ENCODE measurements around the gene UBE2F.

Gene UBE2F

GRCh38 chr2:238082151-238082550 is 115.3 kb downstream of the UBE2F start:
- DNase-seq: peak in 1 of 2 experiments; percentile 7

DNA sequence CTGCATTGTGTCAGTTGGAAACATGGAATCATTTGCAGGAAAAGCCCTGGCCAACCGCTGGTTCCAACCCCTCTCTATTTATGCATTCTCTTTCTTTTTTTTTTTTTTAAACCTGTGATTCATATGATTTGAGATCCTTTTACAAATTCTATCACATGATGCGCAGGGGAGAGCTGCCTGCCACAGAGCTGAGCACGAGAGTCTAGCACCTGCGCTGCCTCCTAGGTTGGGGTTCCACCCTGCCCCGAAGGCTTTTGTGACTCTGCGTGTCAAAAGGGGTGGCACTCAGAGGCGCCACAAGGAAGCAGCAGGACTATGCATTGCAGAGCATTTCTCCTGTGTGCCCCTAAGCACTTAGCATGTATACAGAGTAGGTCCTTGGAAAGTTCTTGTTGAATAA is 116.0 kb downstream of the UBE2F start:
- DNase-seq: no peak

DNA sequence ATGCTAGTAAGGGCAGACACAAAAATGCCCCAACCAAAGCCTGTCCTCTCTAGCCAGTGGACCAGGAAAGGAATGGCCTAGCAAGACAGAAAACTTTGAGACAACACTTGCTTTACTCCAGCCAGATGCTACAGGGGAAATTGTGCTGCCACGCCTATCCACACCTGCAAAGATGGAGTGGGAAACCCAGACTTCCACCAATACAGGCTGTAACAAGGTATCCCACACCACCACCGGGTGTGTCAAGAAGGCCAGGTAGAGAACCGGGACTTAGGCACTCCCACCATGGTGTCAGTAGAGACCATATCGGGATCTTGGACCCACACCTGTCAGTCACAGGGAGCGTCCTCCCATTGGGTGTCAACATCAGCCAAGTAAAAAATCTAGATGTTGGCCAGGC is 117.1 kb downstream of the UBE2F start:
- peak; percentile 0 to 8 for DNase-seq

DNA sequence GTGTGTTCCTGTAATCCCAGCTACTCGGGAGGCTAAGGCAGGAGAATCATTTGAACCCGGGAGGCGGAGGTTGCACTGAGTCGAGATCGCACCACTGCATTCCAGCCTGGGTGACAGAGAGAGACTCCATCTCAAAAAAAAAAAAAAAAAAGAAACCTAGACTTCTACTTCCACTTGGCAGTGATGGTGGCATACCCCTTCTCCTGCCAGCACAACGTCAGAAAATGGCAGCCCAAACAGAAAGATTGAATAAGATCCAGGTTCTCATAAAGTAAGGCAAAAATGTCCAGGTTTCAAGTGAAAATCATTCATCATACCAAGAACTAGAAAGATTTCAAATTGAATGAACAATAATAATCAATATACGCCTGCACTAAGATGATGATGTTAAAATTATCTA is 117.9 kb downstream of the UBE2F start:
- no peak for DNase-seq

DNA sequence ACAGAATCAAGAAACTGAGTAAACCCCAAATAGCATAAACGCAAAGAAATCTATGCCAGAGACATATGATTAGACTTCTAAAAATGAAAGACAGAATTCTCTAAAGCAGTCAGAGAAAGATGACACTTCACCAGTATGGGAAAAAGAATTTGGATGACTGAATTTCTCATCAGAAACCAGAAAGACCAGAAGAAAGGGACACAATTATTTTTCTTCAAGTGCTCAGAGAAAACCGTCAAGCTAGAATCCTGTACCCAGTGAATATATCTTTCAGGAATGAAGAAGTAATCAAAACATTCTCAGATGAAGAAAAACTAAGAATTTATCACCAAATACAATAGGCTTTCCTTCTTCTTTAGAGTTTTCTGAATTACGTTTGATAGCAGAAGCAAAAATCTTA is 119.1 kb downstream of the UBE2F start:
- DNase-seq: no peak

DNA sequence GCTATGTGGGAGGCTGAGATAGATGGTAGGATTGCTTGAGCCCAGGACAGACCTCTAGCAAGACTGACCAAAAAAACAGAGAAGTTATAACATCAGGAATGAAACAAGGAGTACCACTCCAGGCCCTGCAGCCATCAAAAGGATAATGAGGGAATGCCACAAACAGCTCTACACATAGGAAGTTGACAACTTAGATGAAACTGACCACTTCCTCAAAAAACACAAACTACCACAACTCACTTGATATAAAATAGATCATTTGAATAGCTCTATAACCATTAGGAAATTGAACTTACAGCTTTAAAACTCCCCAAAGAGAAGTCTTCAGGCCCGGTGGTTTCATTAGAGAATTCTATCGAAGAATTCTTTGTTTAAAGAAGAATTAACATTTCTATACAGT is 120.4 kb downstream of the UBE2F start:
- DNase-seq: no peak

DNA sequence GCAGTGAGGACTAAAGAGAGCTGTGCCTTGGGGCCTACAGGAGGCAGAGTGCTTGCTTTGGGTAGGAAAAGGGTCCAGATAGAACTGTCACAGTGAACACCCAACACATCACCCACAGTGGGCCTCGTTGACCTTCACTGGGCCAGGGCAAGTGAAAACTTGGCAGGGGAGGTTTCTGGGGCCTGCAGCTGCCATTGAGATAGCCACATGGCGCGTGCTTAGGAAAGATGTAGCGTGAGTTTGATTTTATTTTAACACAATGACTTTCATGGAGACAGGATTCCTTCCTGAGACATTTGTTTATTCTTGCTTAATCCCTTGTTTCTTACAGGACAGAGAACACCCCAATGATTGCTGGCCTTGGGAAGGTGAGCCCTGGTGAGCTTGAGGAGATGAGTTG is 124.1 kb downstream of the UBE2F start:
- peak in 1 of 2 experiments; percentile 11 for DNase-seq

DNA sequence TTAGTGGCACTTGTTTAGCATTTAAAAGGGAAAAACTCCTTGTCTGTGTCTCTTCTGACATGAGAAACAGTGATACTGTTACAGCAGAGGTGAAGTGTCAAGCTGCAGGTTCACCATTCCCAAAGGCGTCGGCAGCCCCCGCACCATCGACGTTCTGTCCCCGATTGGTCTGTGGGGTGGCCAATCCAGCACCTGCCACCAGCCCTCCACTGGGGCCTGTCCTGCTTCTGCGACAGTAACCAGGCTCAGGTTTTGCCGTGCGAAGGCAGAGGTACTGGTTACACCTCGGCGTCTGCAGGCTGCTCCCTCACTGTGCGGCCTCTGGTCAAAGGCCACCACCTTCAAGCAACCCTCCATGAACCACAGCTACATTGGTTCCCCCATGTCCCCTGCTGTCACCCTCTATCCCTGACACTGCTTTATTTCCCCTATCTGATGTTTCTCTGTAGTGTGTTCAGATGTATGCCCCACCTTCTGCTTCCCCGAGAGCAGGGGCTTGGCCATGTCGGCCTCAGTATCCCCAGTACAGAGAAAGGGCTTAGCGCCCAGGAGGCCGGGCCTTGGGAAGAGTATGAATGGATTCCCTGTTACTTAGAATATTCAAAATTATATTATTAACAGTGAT is 124.7 kb downstream of the UBE2F start:
- DNase-seq: peak in 1 of 2 experiments; percentile 12

Measured in activated T-cell treated with anti-CD3 and anti-CD28 coated beads, Interleukin-2, amount 50 U/mL, for 48 hours (primary cell).